Gastroesophageal sphincter (tissue), 4 donors: ENCODE results near the gene MARCHF5. TPM values are rescaled to one million over a fixed set of nuclear protein-coding genes. Genes with fewer than 3 reads are reported as not detected.

ENCODE experiments used
- ATAC-seq: fragments of 150-250 bp; one replicate; pipeline ENCODE4 v1.9.1; 2016; ENCODE audit warnings: mild to moderate bottlenecking, moderate library complexity
- H3K27ac ChIP-seq, 4 donors: fragments of 200-600 bp; sonication (generic) in 3 of 4; 1 replicate in 3 of 4; 2 replicates in 1 of 4; pipeline ENCODE4 v1.5.1; 2016 to 2019
- H3K27me3 ChIP-seq: fragments of 200-600 bp; sonication (generic); one replicate; pipeline ENCODE4 v1.5.1; 2019
- H3K36me3 ChIP-seq, 2 donors: fragments of 200-600 bp; sonication (generic); one replicate each; pipeline ENCODE4 v1.5.1; 2019; ENCODE audit warnings: control low read depth in 1 of 2
- H3K4me1 ChIP-seq, 3 donors: fragments of 200-600 bp; sonication (generic); 1 replicate in 2 of 3; 2 replicates in 1 of 3; pipeline ENCODE4 v1.5.1; 2016 to 2019; ENCODE audit warnings: control low read depth in 2 of 3
- H3K4me3 ChIP-seq, 2 donors: fragments of 200-600 bp; sonication (generic); one replicate each; pipeline ENCODE4 v1.5.1; 2019; ENCODE audit warnings: mild to moderate bottlenecking in 1 of 2, moderate library complexity in 1 of 2
- H3K9me3 ChIP-seq, 3 donors: fragments of 200-600 bp; sonication (generic); one replicate each; pipeline ENCODE4 v1.5.1; 2017 to 2019; ENCODE audit warnings: control low read depth in 2 of 3
- EP300 ChIP-seq: sonication (generic); formaldehyde crosslinking; IDR thresholded peaks from one replicate; pipeline ENCODE4 v1.6.1; 2017; ENCODE audit warnings: antibody characterized with exemption, mild to moderate bottlenecking
- POLR2A ChIP-seq, 2 donors: fragments of 450-650 bp; IDR thresholded peaks; one replicate each; pipeline ENCODE4 v1.6.1; 2017; ENCODE audit warnings: antibody characterized with exemption in 2 of 2, mild to moderate bottlenecking in 2 of 2, moderate library complexity in 1 of 2
- POLR2AphosphoS5 ChIP-seq: sonication (generic); formaldehyde crosslinking; IDR thresholded peaks from one replicate; pipeline ENCODE4 v1.6.1; 2017; ENCODE audit warnings: antibody characterized with exemption
- WGBS, 2 donors: methylation state at CpG; one replicate each; pipeline ENCODE4 v1.1.5; 2018; ENCODE audit warnings: low coverage in 1 of 2; 5-methylcytosine and 5-hydroxymethylcytosine counted together
- total RNA-seq, 4 donors: library from RNA; depleted of rRNA; stranded (reverse); fragments of >200 nt; gene quantifications; one replicate each; pipeline ENCODE4 v1.1.0, GENCODE V29; 2016
- TF ChIP-seq, protein P1 (sequence below), 4 experiments: fragments of 200-600 bp in 2 of 4; fragments of 450-650 bp in 2 of 4; sonication (generic) in 1 of 4; IDR thresholded peaks; one replicate each; pipeline ENCODE4 v1.5.1; 2017 to 2019; ENCODE audit warnings: antibody characterized with exemption in 4 of 4, mild to moderate bottlenecking in 2 of 4, moderate library complexity in 2 of 4

The MARCHF5 gene
- total RNA-seq, 4 donors from 2014 or later = 11.5 to 16.0 (median 14.1) TPM

DNA sequence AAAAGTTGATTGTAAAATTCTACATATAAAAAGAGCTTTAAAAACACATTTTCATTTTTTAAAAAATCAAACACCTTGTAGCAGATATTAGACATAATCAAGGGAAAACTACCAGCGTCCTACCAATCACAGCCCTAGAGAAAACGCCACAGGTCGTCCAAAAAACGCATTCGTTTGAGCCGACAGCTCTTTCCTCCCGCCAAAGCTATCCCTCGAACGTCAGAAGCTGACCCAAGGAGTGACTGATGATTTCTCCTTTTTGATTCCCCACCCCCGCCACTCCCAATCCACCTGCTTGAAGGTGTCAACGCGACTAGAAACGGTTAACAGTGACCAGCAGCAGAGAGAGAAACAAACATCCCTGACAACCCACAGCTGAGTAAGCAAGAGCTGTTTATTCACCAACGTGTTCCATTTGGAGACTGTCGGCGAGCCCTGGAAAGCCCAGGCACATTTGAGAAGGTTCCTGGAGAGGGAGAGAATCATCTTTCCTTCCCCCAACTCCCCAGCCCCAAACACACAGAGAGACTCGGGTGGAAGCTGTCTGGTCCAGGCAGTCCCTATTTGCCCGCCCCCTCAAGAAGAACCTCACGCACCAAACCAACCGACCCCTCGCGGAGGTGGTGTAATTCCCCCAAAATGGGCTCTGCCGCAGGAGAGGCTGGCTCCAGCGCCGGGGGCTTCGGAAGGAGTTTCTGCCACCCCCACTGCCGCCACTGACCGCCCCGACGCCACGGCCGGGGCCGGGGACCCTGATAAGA is 711 bp upstream of the MARCHF5 start:
- H3K4me3 ChIP-seq = peak overlapping the region; percentile 94 to 97
- ATAC-seq = peak; percentile 13
- no peaks in the 10 kb centered on the region for H3K27me3 ChIP-seq
- H3K36me3 ChIP-seq = peaks cover 0 to 12% of the 10 kb centered on the region in 2 donors
- TF ChIP-seq POLR2A (IDR thresholded peaks at IDR 0.05) (no peak), POLR2AphosphoS5 (no peak), EP300 (no peak)
- TF ChIP-seq, protein P1, sequence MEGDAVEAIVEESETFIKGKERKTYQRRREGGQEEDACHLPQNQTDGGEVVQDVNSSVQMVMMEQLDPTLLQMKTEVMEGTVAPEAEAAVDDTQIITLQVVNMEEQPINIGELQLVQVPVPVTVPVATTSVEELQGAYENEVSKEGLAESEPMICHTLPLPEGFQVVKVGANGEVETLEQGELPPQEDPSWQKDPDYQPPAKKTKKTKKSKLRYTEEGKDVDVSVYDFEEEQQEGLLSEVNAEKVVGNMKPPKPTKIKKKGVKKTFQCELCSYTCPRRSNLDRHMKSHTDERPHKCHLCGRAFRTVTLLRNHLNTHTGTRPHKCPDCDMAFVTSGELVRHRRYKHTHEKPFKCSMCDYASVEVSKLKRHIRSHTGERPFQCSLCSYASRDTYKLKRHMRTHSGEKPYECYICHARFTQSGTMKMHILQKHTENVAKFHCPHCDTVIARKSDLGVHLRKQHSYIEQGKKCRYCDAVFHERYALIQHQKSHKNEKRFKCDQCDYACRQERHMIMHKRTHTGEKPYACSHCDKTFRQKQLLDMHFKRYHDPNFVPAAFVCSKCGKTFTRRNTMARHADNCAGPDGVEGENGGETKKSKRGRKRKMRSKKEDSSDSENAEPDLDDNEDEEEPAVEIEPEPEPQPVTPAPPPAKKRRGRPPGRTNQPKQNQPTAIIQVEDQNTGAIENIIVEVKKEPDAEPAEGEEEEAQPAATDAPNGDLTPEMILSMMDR (IDR thresholded peaks at IDR 0.05) = no peak
- peak overlapping the region; percentile 88 to 98 (median 96) for H3K27ac ChIP-seq
- WGBS, 2 donors = 0 to 2% methylated on average over 9 to 11 of the region's 33 CpGs
- peaks cover 0 to 39% (median 0%) of the 10 kb centered on the region in 3 donors for H3K4me1 ChIP-seq
- H3K9me3 ChIP-seq = no peaks in the 10 kb centered on the region

DNA sequence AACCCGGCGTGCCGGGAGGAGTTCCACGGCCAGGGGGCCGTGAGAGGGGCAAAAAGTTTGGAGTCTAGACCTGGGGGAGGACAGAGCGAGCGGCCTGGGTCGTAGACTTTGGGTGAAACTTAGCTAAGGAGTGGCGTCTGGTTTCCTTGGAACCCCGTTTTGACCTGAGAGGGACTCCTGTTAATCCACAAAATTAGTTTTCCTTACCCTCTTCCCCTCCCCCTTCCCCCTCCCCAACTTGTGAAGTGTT is 574 bp downstream of the MARCHF5 start:
- Histone ChIP-seq H3K27ac (peak overlapping the region; percentile 88 to 98 (median 96)), H3K27me3 (no peaks in the 10 kb centered on the region), H3K9me3 (no peaks in the 10 kb centered on the region), H3K4me3 (peak overlapping the region; percentile 94 to 97), H3K4me1 (peaks cover 0 to 44% (median 0%) of the 10 kb centered on the region in 3 donors), H3K36me3 (peaks cover 0 to 12% of the 10 kb centered on the region in 2 donors)
- no peak for ATAC-seq
- TF ChIP-seq POLR2A (IDR thresholded peaks at IDR 0.05) (no peak), POLR2AphosphoS5 (no peak), EP300 (no peak)
- TF ChIP-seq, protein P1 (IDR thresholded peaks at IDR 0.05) = no peak
- no CpG with 5 or more reads among the region's 10 CpGs for WGBS, 2 donors

DNA sequence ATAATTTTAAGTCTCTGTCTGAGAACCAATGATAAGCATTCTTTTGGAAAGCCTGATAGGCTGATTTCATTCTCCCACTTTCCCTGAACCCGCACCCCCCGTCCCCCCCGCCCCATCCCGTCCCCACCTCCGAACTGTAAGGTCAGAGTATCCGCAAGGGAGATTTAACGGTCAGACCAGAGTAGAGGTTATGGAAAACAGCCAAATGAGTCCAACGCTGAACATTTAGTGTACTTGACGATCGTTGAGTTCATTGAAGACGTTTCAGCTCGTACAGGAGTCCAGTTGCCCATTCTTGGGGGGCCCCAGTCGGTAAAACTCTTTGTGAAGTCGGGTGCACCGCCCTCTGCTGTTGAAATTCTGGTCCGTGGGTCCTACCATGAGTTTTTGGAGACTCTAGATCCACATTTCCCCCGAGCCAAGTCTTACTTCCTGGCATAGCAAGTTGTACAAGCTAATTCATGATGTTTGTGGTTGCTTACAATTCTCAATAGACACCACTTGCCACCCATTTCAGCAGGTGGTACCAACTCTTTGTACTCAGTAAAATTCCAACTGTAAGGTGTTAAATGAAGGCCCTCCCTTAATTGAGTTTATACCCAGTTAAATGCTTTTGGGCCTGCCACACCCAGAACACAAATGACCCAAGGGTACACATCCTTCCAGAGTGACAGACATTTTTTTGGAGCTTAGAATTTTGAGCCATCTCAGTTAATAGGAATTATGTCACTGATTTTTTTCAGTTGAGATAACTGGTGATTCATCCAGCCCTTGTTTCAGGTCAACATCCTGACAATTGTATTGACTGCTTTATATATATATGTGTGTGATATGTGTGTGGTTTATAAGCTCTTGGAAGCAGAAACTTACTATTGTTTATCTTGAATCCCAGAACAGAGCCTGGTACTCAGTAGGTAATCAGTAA is 1.2 kb downstream of the MARCHF5 start:
- no peak for ATAC-seq
- H3K36me3 ChIP-seq = peaks cover 0 to 12% of the 10 kb centered on the region in 2 donors
- H3K27ac ChIP-seq = peak overlapping the region; percentile 88 to 98 (median 96)
- no peaks in the 10 kb centered on the region for H3K9me3 ChIP-seq
- H3K4me3 ChIP-seq = peak overlapping the region; percentile 94 to 97
- 0% methylated on average over 1 to 10 of the region's 17 CpGs for WGBS, 2 donors
- no peaks in the 10 kb centered on the region for H3K27me3 ChIP-seq
- no peak for TF ChIP-seq POLR2AphosphoS5
- TF ChIP-seq, protein P1 (IDR thresholded peaks at IDR 0.05) = peak; percentile 16 to 64 (median 50)
- no peak for TF ChIP-seq POLR2A (IDR thresholded peaks at IDR 0.05)
- H3K4me1 ChIP-seq = peaks cover 0 to 46% (median 0%) of the 10 kb centered on the region in 3 donors

DNA sequence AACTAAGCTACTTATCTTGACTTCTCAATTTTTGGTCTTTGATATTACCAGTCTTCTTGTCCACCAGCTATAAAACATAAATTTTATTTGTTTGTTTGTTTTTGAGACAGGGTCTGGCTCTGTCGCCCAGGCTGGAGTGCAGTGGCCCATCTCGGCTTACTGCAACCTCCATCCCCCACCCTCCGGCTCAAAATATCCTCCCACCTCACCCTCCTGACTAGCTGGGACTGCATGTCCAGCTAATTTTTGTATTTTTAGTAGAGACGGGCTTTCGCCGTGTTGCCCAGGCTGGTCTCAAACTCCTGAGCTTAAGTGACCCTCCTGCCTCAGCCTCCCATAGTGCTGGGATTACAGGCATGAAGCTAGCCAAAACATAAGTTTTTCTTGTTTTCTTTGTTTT is 7.5 kb downstream of the MARCHF5 start:
- Histone ChIP-seq H3K4me1 (peaks cover 0 to 44% (median 0%) of the 10 kb centered on the region in 3 donors), H3K27me3 (no peaks in the 10 kb centered on the region), H3K27ac (no peak overlapping the region), H3K36me3 (peaks cover 0 to 29% of the 10 kb centered on the region in 2 donors), H3K4me3 (no peak overlapping the region), H3K9me3 (no peaks in the 10 kb centered on the region)
- no peak for ATAC-seq
- 89 to 90% methylated on average over 2 to 6 of the region's 6 CpGs for WGBS, 2 donors
- TF ChIP-seq, protein P1 (IDR thresholded peaks at IDR 0.05) = no peak
- TF ChIP-seq POLR2A (IDR thresholded peaks at IDR 0.05) (no peak), EP300 (no peak), POLR2AphosphoS5 (no peak)
